HCT116 (cell line): ENCODE results near the gene RPTOR. TPM values are rescaled to one million over a fixed set of nuclear protein-coding genes. Genes with fewer than 3 reads are reported as not detected.

Experiments used
- ATAC-seq: fragments of 200-7000 bp; cut with Tn5 transposase; 2 replicates; pipeline ENCODE4 v1.9.1; 2020; ENCODE audit warnings: mild to moderate bottlenecking, moderate library complexity
- BruUV-seq: library from RNA; stranded (reverse); fragments of 400-500 nt; replicated peaks from 2 replicates; lab custom pipeline; 2021; lab: Mats Ljungman, UMichigan
- CTCF ChIA-PET: fragments of 300-600 bp; sonication (Branson Sonifier 250); formaldehyde crosslinking; loops from one replicate; lab custom pipeline; 2021; ENCODE audit warnings: antibody characterized with exemption; lab: Charles Lee
- POLR2A ChIA-PET: fragments of 300-600, 350-600 bp; sonication (Branson Sonifier 250); formaldehyde crosslinking; loops from one replicate; lab custom pipeline; 2021; ENCODE audit warnings: antibody characterized with exemption; lab: Charles Lee
- RAD21 ChIA-PET, 2 experiments: fragments of 300-600 bp; sonication (Branson Sonifier 250); formaldehyde crosslinking; loops; one replicate each; lab custom pipeline; 2023; ENCODE audit warnings: low total read pairs in 2 of 2; ENCODE audit not compliant: uncharacterized antibody in 2 of 2, unreplicated experiment in 2 of 2, low non-redundant PET in 1 of 2; lab: Charles Lee
- DNase-seq: peaks from one replicate; pipeline ENCODE4 v3.0.0-alpha.2; 2010; ENCODE audit warnings: low read depth, low spot score
- H2AFZ ChIP-seq: fragments of 200-600 bp; shearing (Covaris generic), sonication (generic); 2 replicates; pipeline ENCODE4 v1.6.1; 2017; ENCODE audit warnings: low read depth, mixed run types, mixed read lengths, antibody characterized with exemption, low read length; ENCODE audit not compliant: poor library complexity, severe bottlenecking
- H3K27ac ChIP-seq: 2 replicates; pipeline ENCODE4 v1.5.1; 2012; ENCODE audit warnings: low read depth, low read length
- H3K27me3 ChIP-seq: fragments of 200-600 bp; sonication (generic); 2 replicates; pipeline ENCODE4 v1.6.1; 2016; ENCODE audit warnings: mixed run types, low read length, mixed read lengths; ENCODE audit not compliant: insufficient read depth
- H3K36me3 ChIP-seq, 2 experiments: fragments of 200-500 bp in 1 of 2; fragments of 200-600 bp in 1 of 2; sonication (Bioruptor generic) in 1 of 2; sonication (generic) in 1 of 2; 2 replicates each; pipeline versions ENCODE4 v1.5.1 to v1.6.1; 2014 to 2016; ENCODE audit warnings: low read length in 2 of 2, inconsistent platforms in 1 of 2, mixed read lengths in 1 of 2, mixed run types in 1 of 2; ENCODE audit not compliant: insufficient read depth in 2 of 2, control insufficient read depth in 1 of 2
- H3K4me1 ChIP-seq, 2 experiments: fragments of 200-600 bp in 1 of 2; sonication (generic) in 1 of 2; 2 replicates each; pipeline versions ENCODE4 v1.5.1 to v1.6.1; 2012 to 2017; ENCODE audit warnings: low read length in 2 of 2, inconsistent platforms in 1 of 2, mild to moderate bottlenecking in 1 of 2, mixed read lengths in 1 of 2, mixed run types in 1 of 2, moderate library complexity in 1 of 2; ENCODE audit not compliant: insufficient read depth in 2 of 2, control insufficient read depth in 1 of 2
- H3K4me2 ChIP-seq: fragments of 200-600 bp; sonication (generic); 2 replicates; pipeline ENCODE4 v1.6.1; 2017; ENCODE audit warnings: mixed run types, low read length, mixed read lengths
- H3K4me3 ChIP-seq, 2 experiments: fragments of 200-600 bp in 1 of 2; sonication (generic) in 1 of 2; replicated peaks in 1 of 2; 2 replicates each; pipeline ENCODE4 v1.5.1; 2011 to 2016; ENCODE audit warnings: low read length in 2 of 2, control low read depth in 1 of 2, low read depth in 1 of 2, mild to moderate bottlenecking in 1 of 2, mixed read lengths in 1 of 2, mixed run types in 1 of 2
- H3K79me2 ChIP-seq: fragments of 200-600 bp; sonication (generic); 2 replicates; pipeline ENCODE4 v1.6.1; 2017; ENCODE audit warnings: mild to moderate bottlenecking, mixed run types, low read length, moderate library complexity, mixed read lengths; ENCODE audit not compliant: insufficient read depth
- H3K9ac ChIP-seq: fragments of 200-600 bp; sonication (generic); 2 replicates; pipeline ENCODE4 v1.6.1; 2016; ENCODE audit warnings: low read length, mixed read lengths
- H3K9me2 ChIP-seq: fragments of 200-600 bp; sonication (generic), shearing (Covaris generic); 2 replicates; pipeline ENCODE4 v1.6.1; 2017; ENCODE audit warnings: mixed run types, mild to moderate bottlenecking, moderate library complexity; ENCODE audit not compliant: insufficient read depth
- H3K9me3 ChIP-seq, 2 experiments: fragments of 200-500 bp in 1 of 2; fragments of 200-600 bp in 1 of 2; sonication (Bioruptor generic) in 1 of 2; sonication (generic) in 1 of 2; 2 replicates each; pipeline ENCODE4 v1.6.1; 2014 to 2017; ENCODE audit warnings: low read length in 2 of 2, mixed read lengths in 2 of 2, inconsistent platforms in 1 of 2, low read depth in 1 of 2, mild to moderate bottlenecking in 1 of 2, mixed run types in 1 of 2, moderate library complexity in 1 of 2; ENCODE audit not compliant: control insufficient read depth in 1 of 2, insufficient read depth in 1 of 2
- H4K20me1 ChIP-seq: fragments of 200-600 bp; sonication (generic), shearing (Covaris generic); 2 replicates; pipeline ENCODE4 v1.6.1; 2017; ENCODE audit warnings: mixed run types, mild to moderate bottlenecking, moderate library complexity; ENCODE audit not compliant: insufficient read depth
- CBX3 ChIP-seq: IDR thresholded peaks from 2 replicates; pipeline ENCODE4 v1.6.1; 2012; ENCODE audit warnings: low read depth
- CTCF ChIP-seq, 3 experiments: fragments of 200-600 bp in 1 of 3; sonication (generic) in 1 of 3; IDR thresholded peaks in 2 of 3; conservative IDR thresholded peaks in 1 of 3; 2 replicates each; pipeline ENCODE4 v1.5.1; 2012 to 2017; ENCODE audit warnings: low read depth in 2 of 3, low read length in 2 of 3, antibody characterized with exemption in 1 of 3, borderline replicate concordance in 1 of 3, control low read depth in 1 of 3, mild to moderate bottlenecking in 1 of 3, mixed read lengths in 1 of 3, mixed run types in 1 of 3, moderate library complexity in 1 of 3; ENCODE audit not compliant: insufficient read depth in 1 of 3
- EZH2 ChIP-seq: fragments of 200-600 bp; sonication (generic); IDR thresholded peaks from 2 replicates; pipeline ENCODE4 v1.6.1; 2017; ENCODE audit warnings: antibody characterized with exemption, mixed run types
- EZH2phosphoT487 ChIP-seq: fragments of 200-600 bp; IDR thresholded peaks from 2 replicates; pipeline ENCODE4 v1.6.1; 2018; ENCODE audit warnings: antibody characterized with exemption, borderline replicate concordance
- JUND ChIP-seq: IDR thresholded peaks from 2 replicates; pipeline ENCODE4 v1.6.1; 2012
- POLR2AphosphoS5 ChIP-seq: IDR thresholded peaks from 2 replicates; pipeline ENCODE4 v1.6.1; 2011; ENCODE audit warnings: mild to moderate bottlenecking, low read depth, low read length, moderate library complexity
- SIN3A ChIP-seq: IDR thresholded peaks from 2 replicates; pipeline ENCODE4 v1.6.1; 2012; ENCODE audit warnings: low read depth
- SRF ChIP-seq: IDR thresholded peaks from 2 replicates; pipeline ENCODE4 v1.6.1; 2012; ENCODE audit warnings: low read depth
- ZBTB33 ChIP-seq: IDR thresholded peaks from 2 replicates; pipeline ENCODE4 v1.6.1; 2011; ENCODE audit warnings: mild to moderate bottlenecking, low read length, moderate library complexity; ENCODE audit not compliant: insufficient replicate concordance; ENCODE audit errors: extremely low read depth
- ZNF274 ChIP-seq: fragments of 200-500 bp; sonication (Bioruptor generic); IDR thresholded peaks from 2 replicates; pipeline ENCODE4 v1.6.1; 2014; ENCODE audit warnings: mild to moderate bottlenecking, low read depth, low read length, inconsistent platforms
- intact Hi-C: fragments of 100-400 bp; cut with micrococcal nuclease; formaldehyde crosslinking; loops from 2 replicates; pipeline ENCODE4 v1.10.0; 2022
- total RNA-seq: library from RNA; stranded (reverse); gene quantifications from one replicate; pipeline ENCODE4 v1.2.1, GENCODE V29; 2021; ENCODE audit not compliant: unreplicated experiment

The RPTOR gene
- total RNA-seq, 1 experiment from 2014 or later = 69.5 TPM

- H3K9me3 ChIP-seq = no peaks in the 10 kb centered on the region
- BruUV-seq = no TSS peak
- ATAC-seq (no peak), DNase-seq (no peak)
- ChIA-PET CTCF (no interaction called here), POLR2A (no interaction called here), RAD21 (no interaction called here)
- peaks cover 46% of the 10 kb centered on the region for H3K79me2 ChIP-seq
- H2AFZ ChIP-seq = no peak overlapping the region
- peaks cover 13 to 23% of the 10 kb centered on the region in 2 experiments for H3K4me1 ChIP-seq
- no peaks in the 10 kb centered on the region for H3K9me2 ChIP-seq
- H3K9ac ChIP-seq = no peak overlapping the region
- H3K27me3 ChIP-seq = no peaks in the 10 kb centered on the region
- H3K27ac ChIP-seq = no peak overlapping the region
- no peaks in the 10 kb centered on the region for H4K20me1 ChIP-seq
- no peaks in the 10 kb centered on the region for H3K36me3 ChIP-seq
- TF ChIP-seq SIN3A (no peak), POLR2AphosphoS5 (no peak), CBX3 (no peak)
- H3K4me2 ChIP-seq = no peak overlapping the region
- H3K4me3 ChIP-seq = no peak overlapping the region
- intact Hi-C loops = no loop called here
These were observed 182.7 kb downstream of the RPTOR start for GRCh38 chr17:80727409-80727755.

- Histone ChIP-seq H4K20me1 (no peaks in the 10 kb centered on the region), H3K9me2 (no peaks in the 10 kb centered on the region), H3K4me3 (no peak overlapping the region), H3K9me3 (no peaks in the 10 kb centered on the region), H3K79me2 (peaks cover 30% of the 10 kb centered on the region), H3K4me1 (peaks cover 12 to 16% of the 10 kb centered on the region in 2 experiments), H3K36me3 (no peaks in the 10 kb centered on the region), H3K4me2 (no peak overlapping the region), H3K27ac (no peak overlapping the region), H3K9ac (no peak overlapping the region), H2AFZ (no peak overlapping the region), H3K27me3 (no peaks in the 10 kb centered on the region)
- ATAC-seq = no peak
- intact Hi-C loops = no loop called here
- DNase-seq = no peak
- TF ChIP-seq ZNF274 (no peak), EZH2 (no peak), EZH2phosphoT487 (no peak), CTCF (IDR thresholded peaks at IDR 0.05 in 2 of 3, conservative IDR thresholded peaks at IDR 0.05 in 1 of 3; ENCODE audit: borderline replicate concordance in 1 of 3, insufficient read depth in 1 of 3, low read depth in 2 of 3, low read length in 2 of 3) (no peak), CBX3 (no peak), ZBTB33 (no peak), JUND (no peak), SRF (no peak)
- POLR2A ChIA-PET = no interaction called here
- CTCF ChIA-PET = no interaction called here
- BruUV-seq = no TSS peak
- RAD21 ChIA-PET = no interaction called here
These were observed 184.4 kb downstream of the RPTOR start for GRCh38 chr17:80729016-80729415.
